HEK293 (cell line): ENCODE data around the gene SLC35B3.

Experiments
- GLIS2 ChIP-seq: fragments of 450-650 bp; formaldehyde crosslinking; IDR thresholded peaks from 2 replicates; pipeline ENCODE4 v1.5.1; 2016; ENCODE audit warnings: missing biosample characterization, missing genetic modification characterization
- KLF7 ChIP-seq: fragments of 450-650 bp; formaldehyde crosslinking; IDR thresholded peaks from 2 replicates; pipeline ENCODE4 v1.5.1; 2016; ENCODE audit warnings: missing biosample characterization, missing genetic modification characterization, borderline replicate concordance
- ZBTB17 ChIP-seq: fragments of 450-650 bp; formaldehyde crosslinking; IDR thresholded peaks from 2 replicates; pipeline ENCODE4 v1.5.1; 2016; ENCODE audit warnings: missing biosample characterization, missing genetic modification characterization
- ZBTB20 ChIP-seq: fragments of 450-650 bp; formaldehyde crosslinking; IDR thresholded peaks from 2 replicates; pipeline ENCODE4 v1.5.1; 2016; ENCODE audit warnings: missing biosample characterization, missing genetic modification characterization
- ZBTB8A ChIP-seq: fragments of 450-650 bp; formaldehyde crosslinking; IDR thresholded peaks from 2 replicates; pipeline ENCODE4 v1.5.1; 2016; ENCODE audit warnings: missing biosample characterization, missing genetic modification characterization
- ZFP3 ChIP-seq: fragments of 450-650 bp; formaldehyde crosslinking; IDR thresholded peaks from 2 replicates; pipeline ENCODE4 v1.5.1; 2016; ENCODE audit warnings: low read depth, missing biosample characterization, missing genetic modification characterization
- ZNF223 ChIP-seq: fragments of 450-650 bp; formaldehyde crosslinking; IDR thresholded peaks from 2 replicates; pipeline ENCODE4 v1.5.1; 2016; ENCODE audit warnings: missing biosample characterization, missing genetic modification characterization
- ZNF248 ChIP-seq: fragments of 450-650 bp; formaldehyde crosslinking; IDR thresholded peaks from 2 replicates; pipeline ENCODE4 v1.5.1; 2017; ENCODE audit warnings: missing biosample characterization, missing genetic modification characterization
- ZNF311 ChIP-seq: fragments of 450-650 bp; formaldehyde crosslinking; IDR thresholded peaks from 2 replicates; pipeline ENCODE4 v1.5.1; 2017; ENCODE audit warnings: missing biosample characterization, missing genetic modification characterization, borderline replicate concordance
- ZNF324 ChIP-seq: fragments of 450-650 bp; formaldehyde crosslinking; IDR thresholded peaks from 2 replicates; pipeline ENCODE4 v1.5.1; 2016; ENCODE audit warnings: missing biosample characterization, missing genetic modification characterization
- ZNF426 ChIP-seq: fragments of 450-650 bp; formaldehyde crosslinking; IDR thresholded peaks from 2 replicates; pipeline ENCODE4 v1.5.1; 2017; ENCODE audit warnings: missing biosample characterization, missing genetic modification characterization, mild to moderate bottlenecking, inconsistent platforms, moderate library complexity
- ZNF544 ChIP-seq: fragments of 450-650 bp; formaldehyde crosslinking; IDR thresholded peaks from 2 replicates; pipeline ENCODE4 v1.5.0; 2017; ENCODE audit warnings: missing biosample characterization, missing genetic modification characterization
- ZNF600 ChIP-seq: fragments of 450-650 bp; formaldehyde crosslinking; IDR thresholded peaks from 2 replicates; pipeline ENCODE4 v1.5.1; 2016; ENCODE audit warnings: missing biosample characterization, missing genetic modification characterization
- ZNF654 ChIP-seq: fragments of 450-650 bp; formaldehyde crosslinking; IDR thresholded peaks from 2 replicates; pipeline ENCODE4 v1.5.1; 2016; ENCODE audit warnings: low read depth, missing biosample characterization, missing genetic modification characterization
- ZNF76 ChIP-seq: fragments of 450-650 bp; formaldehyde crosslinking; IDR thresholded peaks from 2 replicates; pipeline ENCODE4; 2016; ENCODE audit warnings: low read depth, missing biosample characterization, missing genetic modification characterization, borderline replicate concordance
- ZNF777 ChIP-seq: fragments of 450-650 bp; formaldehyde crosslinking; IDR thresholded peaks from 2 replicates; pipeline ENCODE4 v1.5.1; 2017; ENCODE audit warnings: missing biosample characterization, missing genetic modification characterization, borderline replicate concordance
- ZNF785 ChIP-seq: fragments of 450-650 bp; formaldehyde crosslinking; IDR thresholded peaks from 2 replicates; pipeline ENCODE4 v1.5.1; 2016; ENCODE audit warnings: missing biosample characterization, missing genetic modification characterization
- ZXDB ChIP-seq: fragments of 450-650 bp; formaldehyde crosslinking; IDR thresholded peaks from 2 replicates; pipeline ENCODE4 v1.5.1; 2016; ENCODE audit warnings: missing biosample characterization, missing genetic modification characterization
- TF ChIP-seq, protein P1 (sequence below): fragments of 450-650 bp; formaldehyde crosslinking; conservative IDR thresholded peaks from 2 replicates; pipeline ENCODE4 v1.5.1; 2016; ENCODE audit warnings: low read depth, missing biosample characterization, missing genetic modification characterization
- TF ChIP-seq, protein P2 (sequence below): fragments of 450-650 bp; formaldehyde crosslinking; optimal IDR thresholded peaks from 2 replicates; pipeline ENCODE3; 2016; ENCODE audit warnings: missing biosample characterization, mild to moderate bottlenecking, missing genetic modification characterization
- TF ChIP-seq, protein P3 (sequence below): fragments of 450-650 bp; formaldehyde crosslinking; IDR thresholded peaks from 2 replicates; pipeline ENCODE4 v1.5.1; 2016; ENCODE audit warnings: missing biosample characterization, missing genetic modification characterization
- TF ChIP-seq, protein P4 (sequence below): fragments of 450-650 bp; formaldehyde crosslinking; IDR thresholded peaks from 2 replicates; pipeline ENCODE4 v1.5.1; 2017; ENCODE audit warnings: missing biosample characterization, missing genetic modification characterization
- TF ChIP-seq, protein P5 (sequence below): fragments of 450-650 bp; IDR thresholded peaks from 2 replicates; pipeline ENCODE4 v1.5.1; 2018; ENCODE audit warnings: missing biosample characterization, mild to moderate bottlenecking, missing genetic modification characterization
- TF ChIP-seq, protein P6 (sequence below): fragments of 450-650 bp; formaldehyde crosslinking; IDR thresholded peaks from 2 replicates; pipeline ENCODE4 v1.5.1; 2016; ENCODE audit warnings: missing biosample characterization, missing genetic modification characterization
- TF ChIP-seq, protein P7 (sequence below): sonication (generic); formaldehyde crosslinking; IDR thresholded peaks from 2 replicates; pipeline ENCODE4 v1.8.1; 2022; ENCODE audit warnings: mild to moderate bottlenecking, moderate library complexity, missing genetic modification reagents

Gene SLC35B3

DNA sequence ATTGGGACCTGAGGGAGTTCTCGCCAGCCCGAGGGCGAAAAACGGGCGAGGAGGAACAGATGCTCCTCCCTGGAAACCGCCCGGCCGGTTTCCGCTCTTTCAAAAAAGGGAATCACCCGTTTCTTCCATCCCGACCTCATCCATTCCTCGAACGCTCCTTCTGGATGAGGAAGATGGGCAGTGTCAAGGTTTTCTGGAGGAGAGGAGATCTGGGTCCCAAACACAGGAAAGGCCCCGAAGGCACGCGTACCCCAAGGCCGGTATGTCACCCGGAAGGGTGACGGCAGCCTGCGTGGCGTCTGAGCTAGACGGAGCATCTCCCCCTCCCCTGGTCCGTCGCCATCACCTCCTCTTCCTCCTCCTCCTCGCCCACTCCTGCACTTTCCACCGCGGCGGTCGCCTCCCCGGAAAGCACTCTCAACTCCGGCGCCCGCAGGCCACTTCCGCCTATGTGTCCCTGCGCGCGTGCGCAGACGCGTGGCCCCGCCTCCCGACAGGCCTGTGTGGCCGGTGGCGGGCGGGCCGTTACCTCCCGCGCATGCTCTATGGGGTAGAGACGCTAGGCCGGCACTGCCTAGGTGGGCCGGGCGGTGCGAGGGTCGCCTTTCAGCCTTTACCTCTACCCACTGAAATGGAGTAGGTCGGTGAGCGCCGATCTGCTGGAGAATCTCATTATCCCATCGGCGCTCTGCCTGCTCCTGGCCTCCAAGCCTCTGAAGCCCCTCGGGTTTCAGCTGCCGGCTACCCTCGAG is at the start of gene SLC35B3 (continued):
- TF ChIP-seq, protein P1, sequence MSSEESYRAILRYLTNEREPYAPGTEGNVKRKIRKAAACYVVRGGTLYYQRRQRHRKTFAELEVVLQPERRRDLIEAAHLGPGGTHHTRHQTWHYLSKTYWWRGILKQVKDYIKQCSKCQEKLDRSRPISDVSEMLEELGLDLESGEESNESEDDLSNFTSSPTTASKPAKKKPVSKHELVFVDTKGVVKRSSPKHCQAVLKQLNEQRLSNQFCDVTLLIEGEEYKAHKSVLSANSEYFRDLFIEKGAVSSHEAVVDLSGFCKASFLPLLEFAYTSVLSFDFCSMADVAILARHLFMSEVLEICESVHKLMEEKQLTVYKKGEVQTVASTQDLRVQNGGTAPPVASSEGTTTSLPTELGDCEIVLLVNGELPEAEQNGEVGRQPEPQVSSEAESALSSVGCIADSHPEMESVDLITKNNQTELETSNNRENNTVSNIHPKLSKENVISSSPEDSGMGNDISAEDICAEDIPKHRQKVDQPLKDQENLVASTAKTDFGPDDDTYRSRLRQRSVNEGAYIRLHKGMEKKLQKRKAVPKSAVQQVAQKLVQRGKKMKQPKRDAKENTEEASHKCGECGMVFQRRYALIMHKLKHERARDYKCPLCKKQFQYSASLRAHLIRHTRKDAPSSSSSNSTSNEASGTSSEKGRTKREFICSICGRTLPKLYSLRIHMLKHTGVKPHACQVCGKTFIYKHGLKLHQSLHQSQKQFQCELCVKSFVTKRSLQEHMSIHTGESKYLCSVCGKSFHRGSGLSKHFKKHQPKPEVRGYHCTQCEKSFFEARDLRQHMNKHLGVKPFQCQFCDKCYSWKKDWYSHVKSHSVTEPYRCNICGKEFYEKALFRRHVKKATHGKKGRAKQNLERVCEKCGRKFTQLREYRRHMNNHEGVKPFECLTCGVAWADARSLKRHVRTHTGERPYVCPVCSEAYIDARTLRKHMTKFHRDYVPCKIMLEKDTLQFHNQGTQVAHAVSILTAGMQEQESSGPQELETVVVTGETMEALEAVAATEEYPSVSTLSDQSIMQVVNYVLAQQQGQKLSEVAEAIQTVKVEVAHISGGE = peak; percentile 95
- TF ChIP-seq ZNF76 (tag by site-specific recombination) (peak; percentile 69; the same call in 1 of the 2 replicates), ZBTB20 (tag by site-specific recombination) (peak; percentile 41; the same call in 1 of the 2 replicates), ZNF311 (no peak), ZNF600 (tag by site-specific recombination) (peak; percentile 70; the same call in 1 of the 2 replicates), ZBTB8A (tag by site-specific recombination) (peak; percentile 77), ZNF544 (tag by site-specific recombination) (no peak), ZBTB17 (tag by site-specific recombination) (peak; percentile 100), ZFP3 (no peak), ZNF777 (tag by site-specific recombination) (no peak), ZNF785 (tag by site-specific recombination) (no peak), GLIS2 (tag by site-specific recombination) (peak; percentile 45), ZNF223 (tag by site-specific recombination) (no peak), ZNF324 (tag by site-specific recombination) (0 out of 2 replicates have a peak, but pooled peaks have one; percentile 36), ZNF654 (tag by site-specific recombination) (no peak), KLF7 (tag by site-specific recombination) (no peak), ZNF248 (tag by site-specific recombination) (no peak), ZNF426 (tag by site-specific recombination) (no peak), ZXDB (tag by site-specific recombination) (peak; percentile 68)
- TF ChIP-seq, protein P2, sequence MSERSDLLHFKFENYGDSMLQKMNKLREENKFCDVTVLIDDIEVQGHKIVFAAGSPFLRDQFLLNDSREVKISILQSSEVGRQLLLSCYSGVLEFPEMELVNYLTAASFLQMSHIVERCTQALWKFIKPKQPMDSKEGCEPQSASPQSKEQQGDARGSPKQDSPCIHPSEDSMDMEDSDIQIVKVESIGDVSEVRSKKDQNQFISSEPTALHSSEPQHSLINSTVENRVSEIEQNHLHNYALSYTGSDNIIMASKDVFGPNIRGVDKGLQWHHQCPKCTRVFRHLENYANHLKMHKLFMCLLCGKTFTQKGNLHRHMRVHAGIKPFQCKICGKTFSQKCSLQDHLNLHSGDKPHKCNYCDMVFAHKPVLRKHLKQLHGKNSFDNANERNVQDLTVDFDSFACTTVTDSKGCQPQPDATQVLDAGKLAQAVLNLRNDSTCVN (tag by site-specific recombination) = peak; percentile 64
- TF ChIP-seq, protein P3, sequence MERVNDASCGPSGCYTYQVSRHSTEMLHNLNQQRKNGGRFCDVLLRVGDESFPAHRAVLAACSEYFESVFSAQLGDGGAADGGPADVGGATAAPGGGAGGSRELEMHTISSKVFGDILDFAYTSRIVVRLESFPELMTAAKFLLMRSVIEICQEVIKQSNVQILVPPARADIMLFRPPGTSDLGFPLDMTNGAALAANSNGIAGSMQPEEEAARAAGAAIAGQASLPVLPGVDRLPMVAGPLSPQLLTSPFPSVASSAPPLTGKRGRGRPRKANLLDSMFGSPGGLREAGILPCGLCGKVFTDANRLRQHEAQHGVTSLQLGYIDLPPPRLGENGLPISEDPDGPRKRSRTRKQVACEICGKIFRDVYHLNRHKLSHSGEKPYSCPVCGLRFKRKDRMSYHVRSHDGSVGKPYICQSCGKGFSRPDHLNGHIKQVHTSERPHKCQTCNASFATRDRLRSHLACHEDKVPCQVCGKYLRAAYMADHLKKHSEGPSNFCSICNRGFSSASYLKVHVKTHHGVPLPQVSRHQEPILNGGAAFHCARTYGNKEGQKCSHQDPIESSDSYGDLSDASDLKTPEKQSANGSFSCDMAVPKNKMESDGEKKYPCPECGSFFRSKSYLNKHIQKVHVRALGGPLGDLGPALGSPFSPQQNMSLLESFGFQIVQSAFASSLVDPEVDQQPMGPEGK (tag by site-specific recombination) = peak; percentile 51; the same call in 1 of the 2 replicates
- TF ChIP-seq, protein P4, sequence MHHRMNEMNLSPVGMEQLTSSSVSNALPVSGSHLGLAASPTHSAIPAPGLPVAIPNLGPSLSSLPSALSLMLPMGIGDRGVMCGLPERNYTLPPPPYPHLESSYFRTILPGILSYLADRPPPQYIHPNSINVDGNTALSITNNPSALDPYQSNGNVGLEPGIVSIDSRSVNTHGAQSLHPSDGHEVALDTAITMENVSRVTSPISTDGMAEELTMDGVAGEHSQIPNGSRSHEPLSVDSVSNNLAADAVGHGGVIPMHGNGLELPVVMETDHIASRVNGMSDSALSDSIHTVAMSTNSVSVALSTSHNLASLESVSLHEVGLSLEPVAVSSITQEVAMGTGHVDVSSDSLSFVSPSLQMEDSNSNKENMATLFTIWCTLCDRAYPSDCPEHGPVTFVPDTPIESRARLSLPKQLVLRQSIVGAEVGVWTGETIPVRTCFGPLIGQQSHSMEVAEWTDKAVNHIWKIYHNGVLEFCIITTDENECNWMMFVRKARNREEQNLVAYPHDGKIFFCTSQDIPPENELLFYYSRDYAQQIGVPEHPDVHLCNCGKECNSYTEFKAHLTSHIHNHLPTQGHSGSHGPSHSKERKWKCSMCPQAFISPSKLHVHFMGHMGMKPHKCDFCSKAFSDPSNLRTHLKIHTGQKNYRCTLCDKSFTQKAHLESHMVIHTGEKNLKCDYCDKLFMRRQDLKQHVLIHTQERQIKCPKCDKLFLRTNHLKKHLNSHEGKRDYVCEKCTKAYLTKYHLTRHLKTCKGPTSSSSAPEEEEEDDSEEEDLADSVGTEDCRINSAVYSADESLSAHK (tag by site-specific recombination) = peak; percentile 88
- TF ChIP-seq, protein P5, sequence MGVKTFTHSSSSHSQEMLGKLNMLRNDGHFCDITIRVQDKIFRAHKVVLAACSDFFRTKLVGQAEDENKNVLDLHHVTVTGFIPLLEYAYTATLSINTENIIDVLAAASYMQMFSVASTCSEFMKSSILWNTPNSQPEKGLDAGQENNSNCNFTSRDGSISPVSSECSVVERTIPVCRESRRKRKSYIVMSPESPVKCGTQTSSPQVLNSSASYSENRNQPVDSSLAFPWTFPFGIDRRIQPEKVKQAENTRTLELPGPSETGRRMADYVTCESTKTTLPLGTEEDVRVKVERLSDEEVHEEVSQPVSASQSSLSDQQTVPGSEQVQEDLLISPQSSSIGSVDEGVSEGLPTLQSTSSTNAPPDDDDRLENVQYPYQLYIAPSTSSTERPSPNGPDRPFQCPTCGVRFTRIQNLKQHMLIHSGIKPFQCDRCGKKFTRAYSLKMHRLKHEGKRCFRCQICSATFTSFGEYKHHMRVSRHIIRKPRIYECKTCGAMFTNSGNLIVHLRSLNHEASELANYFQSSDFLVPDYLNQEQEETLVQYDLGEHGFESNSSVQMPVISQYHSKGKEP (tag by site-specific recombination) = no peak
- TF ChIP-seq, protein P6, sequence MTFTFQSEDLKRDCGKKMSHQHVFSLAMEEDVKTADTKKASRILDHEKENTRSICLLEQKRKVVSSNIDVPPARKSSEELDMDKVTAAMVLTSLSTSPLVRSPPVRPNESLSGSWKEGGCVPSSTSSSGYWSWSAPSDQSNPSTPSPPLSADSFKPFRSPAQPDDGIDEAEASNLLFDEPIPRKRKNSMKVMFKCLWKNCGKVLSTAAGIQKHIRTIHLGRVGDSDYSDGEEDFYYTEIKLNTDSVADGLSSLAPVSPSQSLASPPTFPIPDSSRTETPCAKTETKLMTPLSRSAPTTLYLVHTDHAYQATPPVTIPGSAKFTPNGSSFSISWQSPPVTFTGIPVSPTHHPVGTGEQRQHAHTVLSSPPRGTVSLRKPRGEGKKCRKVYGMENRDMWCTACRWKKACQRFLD (tag by site-specific recombination) = 0 out of 2 replicates have a peak, but pooled peaks have one; percentile 15
- TF ChIP-seq, protein P7, sequence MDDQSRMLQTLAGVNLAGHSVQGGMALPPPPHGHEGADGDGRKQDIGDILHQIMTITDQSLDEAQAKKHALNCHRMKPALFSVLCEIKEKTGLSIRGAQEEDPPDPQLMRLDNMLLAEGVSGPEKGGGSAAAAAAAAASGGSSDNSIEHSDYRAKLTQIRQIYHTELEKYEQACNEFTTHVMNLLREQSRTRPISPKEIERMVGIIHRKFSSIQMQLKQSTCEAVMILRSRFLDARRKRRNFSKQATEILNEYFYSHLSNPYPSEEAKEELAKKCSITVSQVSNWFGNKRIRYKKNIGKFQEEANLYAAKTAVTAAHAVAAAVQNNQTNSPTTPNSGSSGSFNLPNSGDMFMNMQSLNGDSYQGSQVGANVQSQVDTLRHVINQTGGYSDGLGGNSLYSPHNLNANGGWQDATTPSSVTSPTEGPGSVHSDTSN (CRISPR knock-in tag) = peak; percentile 45
